Duodenal mucosa (tissue), 2 donors: ENCODE data around the gene POPDC2.
A peak's percentile ranks its signal among the peaks of the same experiment; 100 is the strongest.

Experiments
- H3K27ac ChIP-seq: one replicate; pipeline ENCODE4 v1.7.0; 2013; ENCODE audit warnings: low read depth, low read length
- H3K27me3 ChIP-seq, 2 donors: one replicate each; pipeline ENCODE4 v1.7.0; 2013; ENCODE audit warnings: low read length in 2 of 2, control low read depth in 1 of 2; ENCODE audit not compliant: insufficient read depth in 2 of 2, control insufficient read depth in 1 of 2
- H3K36me3 ChIP-seq, 2 donors: one replicate each; pipeline ENCODE4 v1.7.0; 2013; ENCODE audit warnings: low read length in 2 of 2, control low read depth in 1 of 2; ENCODE audit not compliant: insufficient read depth in 2 of 2, control insufficient read depth in 1 of 2
- H3K4me1 ChIP-seq, 2 donors: one replicate each; pipeline ENCODE4 v1.7.0; 2013; ENCODE audit warnings: low read length in 2 of 2, control low read depth in 1 of 2; ENCODE audit not compliant: insufficient read depth in 2 of 2, control insufficient read depth in 1 of 2
- H3K4me3 ChIP-seq, 2 donors: one replicate each; pipeline ENCODE4 v1.7.0; 2013; ENCODE audit warnings: low read length in 2 of 2, low read depth in 1 of 2
- H3K9ac ChIP-seq, 2 donors: one replicate each; pipeline ENCODE4 v1.7.0; 2013; ENCODE audit warnings: low read length in 2 of 2, low read depth in 1 of 2
- H3K9me3 ChIP-seq, 2 donors: one replicate each; pipeline ENCODE4 v1.7.0; 2013; ENCODE audit warnings: low read length in 2 of 2, control low read depth in 1 of 2; ENCODE audit not compliant: control insufficient read depth in 1 of 2

POPDC2 gene

GRCh38 chr3:119660474-119661440, at the start of gene POPDC2:
POPDC2 (minus strand) TSS chr3:119660589; CDS start chr3:119660423, 166 bp downstream.
- no peaks in the 10 kb centered on the region for H3K36me3 ChIP-seq
- H3K4me3 ChIP-seq = no peak within 1 kb of the TSS
- H3K27ac ChIP-seq = no peak within 1 kb of the TSS
- peaks cover 3 to 8% of the 10 kb centered on the region in 2 donors for H3K4me1 ChIP-seq
- no peaks in the 10 kb centered on the region for H3K9me3 ChIP-seq
- H3K9ac ChIP-seq = no peak within 1 kb of the TSS
- H3K27me3 ChIP-seq = no peaks in the 10 kb centered on the region

- no peaks in the 10 kb centered on the region for H3K27me3 ChIP-seq
- H3K9ac ChIP-seq = no peak overlapping the region
- peaks cover 0 to 2% of the 10 kb centered on the region in 2 donors for H3K9me3 ChIP-seq
- no peak overlapping the region for H3K4me3 ChIP-seq
- H3K36me3 ChIP-seq = no peaks in the 10 kb centered on the region
- H3K27ac ChIP-seq = no peak overlapping the region
- peaks cover 16 to 21% of the 10 kb centered on the region in 2 donors for H3K4me1 ChIP-seq
Measured at GRCh38 chr3:119703820-119704531, 43.6 kb upstream of the POPDC2 start.

- Histone ChIP-seq H3K4me3 (peak within 1 kb of the TSS; percentile 69 to 75), H3K27me3 (no peaks in the 10 kb centered on the region), H3K9me3 (peaks cover 0 to 2% of the 10 kb centered on the region in 2 donors), H3K9ac (peak within 1 kb of the TSS; percentile 20 to 48), H3K4me1 (peaks cover 16 to 21% of the 10 kb centered on the region in 2 donors), H3K36me3 (no peaks in the 10 kb centered on the region), H3K27ac (no peak within 1 kb of the TSS)
Measured at GRCh38 chr3:119702530-119703527, 42.4 kb upstream of the POPDC2 start, which contains the start of gene CFAP91. CFAP91 (plus strand) TSS chr3:119703022; CDS start chr3:119703099, 77 bp downstream.

GRCh38 chr3:119700920-119701734, 40.7 kb upstream of the POPDC2 start:
- Histone ChIP-seq H3K27ac (no peak overlapping the region), H3K36me3 (no peaks in the 10 kb centered on the region), H3K9ac (no peak overlapping the region), H3K4me1 (peaks cover 16 to 21% of the 10 kb centered on the region in 2 donors), H3K27me3 (no peaks in the 10 kb centered on the region), H3K4me3 (peak overlapping the region in 1 of 2 donors; percentile 34), H3K9me3 (peaks cover 0 to 2% of the 10 kb centered on the region in 2 donors)

GRCh38 chr3:119700269-119700919, 40.0 kb upstream of the POPDC2 start:
- Histone ChIP-seq H3K27me3 (no peaks in the 10 kb centered on the region), H3K4me3 (peak overlapping the region in 1 of 2 donors; percentile 34), H3K27ac (no peak overlapping the region), H3K9me3 (peaks cover 0 to 2% of the 10 kb centered on the region in 2 donors), H3K36me3 (no peaks in the 10 kb centered on the region), H3K9ac (no peak overlapping the region), H3K4me1 (peaks cover 16 to 21% of the 10 kb centered on the region in 2 donors)

GRCh38 chr3:119697394-119697793, 37.0 kb upstream of the POPDC2 start:
- H3K27ac ChIP-seq = no peak overlapping the region
- no peak overlapping the region for H3K4me3 ChIP-seq
- H3K36me3 ChIP-seq = no peaks in the 10 kb centered on the region
- no peaks in the 10 kb centered on the region for H3K27me3 ChIP-seq
- peaks cover 10 to 12% of the 10 kb centered on the region in 2 donors for H3K4me1 ChIP-seq
- H3K9me3 ChIP-seq = peaks cover 0 to 2% of the 10 kb centered on the region in 2 donors
- no peak overlapping the region for H3K9ac ChIP-seq

GRCh38 chr3:119695480-119695879, 35.1 kb upstream of the POPDC2 start:
- H3K27ac ChIP-seq = no peak overlapping the region
- H3K4me3 ChIP-seq = no peak overlapping the region

GRCh38 chr3:119690043-119690656, 29.8 kb upstream of the POPDC2 start:
- no peaks in the 10 kb centered on the region for H3K9me3 ChIP-seq
- H3K4me3 ChIP-seq = no peak overlapping the region
- no peak overlapping the region for H3K9ac ChIP-seq
- no peak overlapping the region for H3K27ac ChIP-seq
- no peaks in the 10 kb centered on the region for H3K4me1 ChIP-seq
- H3K27me3 ChIP-seq = no peaks in the 10 kb centered on the region
- no peaks in the 10 kb centered on the region for H3K36me3 ChIP-seq

More at GRCh38 chr3:119695480-119695879, 35.1 kb upstream of the POPDC2 start:
- no peaks in the 10 kb centered on the region for H3K9me3 ChIP-seq
- H3K9ac ChIP-seq = no peak overlapping the region
- peaks cover 0 to 4% of the 10 kb centered on the region in 2 donors for H3K4me1 ChIP-seq
- H3K36me3 ChIP-seq = no peaks in the 10 kb centered on the region
- no peaks in the 10 kb centered on the region for H3K27me3 ChIP-seq
